Peyer's patch (tissue), 4 donors: ENCODE results near the gene KAT7. TPM values are rescaled to one million over a fixed set of nuclear protein-coding genes. Genes with fewer than 3 reads are reported as not detected.

Experiments used
- DNase-seq, 3 donors: peaks; one replicate each; pipeline ENCODE4 v3.0.0-alpha.2; 2017 to 2019
- H3K27ac ChIP-seq, 4 donors: fragments of 200-600 bp; sonication (generic); one replicate each; pipeline ENCODE4 v1.5.1; 2016 to 2019
- H3K27me3 ChIP-seq, 2 donors: fragments of 200-600 bp; sonication (generic); one replicate each; pipeline ENCODE4 v1.5.1; 2019
- H3K36me3 ChIP-seq, 3 donors: fragments of 200-600 bp; sonication (generic); one replicate each; pipeline ENCODE4 v1.5.1; 2016 to 2019
- H3K4me1 ChIP-seq, 4 donors: fragments of 200-600 bp; sonication (generic); one replicate each; pipeline ENCODE4 v1.5.1; 2016 to 2019
- H3K4me3 ChIP-seq, 4 donors: fragments of 200-600 bp; sonication (generic); 1 replicate in 3 of 4; 2 replicates in 1 of 4; pipeline ENCODE4 v1.5.1; 2016 to 2019; ENCODE audit warnings: mild to moderate bottlenecking in 1 of 4
- H3K9me3 ChIP-seq, 4 donors: fragments of 200-600 bp; sonication (generic); one replicate each; pipeline ENCODE4 v1.5.1; 2016 to 2019; ENCODE audit warnings: mild to moderate bottlenecking in 1 of 4
- CTCF ChIP-seq, 6 experiments: fragments of 450-650 bp in 4 of 6; fragments of 200-600 bp in 2 of 6; sonication (generic) in 1 of 6; IDR thresholded peaks; one replicate each; pipeline ENCODE4 v1.5.1; 2017 to 2019; ENCODE audit warnings: antibody characterized with exemption in 6 of 6, mild to moderate bottlenecking in 3 of 6, moderate library complexity in 1 of 6
- POLR2A ChIP-seq, 2 donors: fragments of 450-650 bp; IDR thresholded peaks; one replicate each; pipeline ENCODE4 v1.5.1; 2017; ENCODE audit warnings: antibody characterized with exemption in 2 of 2, mild to moderate bottlenecking in 2 of 2, moderate library complexity in 2 of 2
- total RNA-seq, 4 donors: library from RNA; depleted of rRNA; stranded (reverse); fragments of >200 nt; gene quantifications; one replicate each; pipeline ENCODE4 v1.1.0, GENCODE V29; 2016

Gene KAT7
- total RNA-seq, 4 donors from 2014 or later: 44.3 to 50.9 (median 45.3) TPM

GRCh38 chr17:49850218-49850610, 61.7 kb downstream of the KAT7 start:
- DNase-seq: no peak
- Histone ChIP-seq H3K9me3 (no peaks in the 10 kb centered on the region), H3K4me1 (peaks cover 0 to 25% (median 5%) of the 10 kb centered on the region in 4 donors), H3K36me3 (no peaks in the 10 kb centered on the region), H3K4me3 (no peak overlapping the region), H3K27me3 (no peaks in the 10 kb centered on the region), H3K27ac (no peak overlapping the region)
- TF ChIP-seq CTCF (IDR thresholded peaks at IDR 0.05) (no peak), POLR2A (IDR thresholded peaks at IDR 0.05) (no peak)

- Histone ChIP-seq H3K9me3 (no peaks in the 10 kb centered on the region), H3K27me3 (no peaks in the 10 kb centered on the region), H3K27ac (peak overlapping the region in 2 of 4 donors; percentile 19 to 63), H3K4me1 (peaks cover 0 to 19% (median 5%) of the 10 kb centered on the region in 4 donors), H3K4me3 (peak overlapping the region; percentile 48 to 79 (median 64)), H3K36me3 (no peaks in the 10 kb centered on the region)
- TF ChIP-seq CTCF (IDR thresholded peaks at IDR 0.05): no peak
- TF ChIP-seq POLR2A (IDR thresholded peaks at IDR 0.05): no peak
- DNase-seq: no peak
Measured at GRCh38 chr17:49850772-49851386, 62.4 kb downstream of the KAT7 start.

GRCh38 chr17:49851387-49852291, 63.2 kb downstream of the KAT7 start:
- no peaks in the 10 kb centered on the region for H3K36me3 ChIP-seq
- peaks cover 0 to 14% (median 5%) of the 10 kb centered on the region in 4 donors for H3K4me1 ChIP-seq
- H3K9me3 ChIP-seq: no peaks in the 10 kb centered on the region
- TF ChIP-seq CTCF (IDR thresholded peaks at IDR 0.05) (peak; percentile 33 to 69 (median 46)), POLR2A (IDR thresholded peaks at IDR 0.05) (no peak)
- no peaks in the 10 kb centered on the region for H3K27me3 ChIP-seq
- peak overlapping the region in 2 of 4 donors; percentile 19 to 63 for H3K27ac ChIP-seq
- DNase-seq: peak; percentile 60 to 77 (median 65)
- H3K4me3 ChIP-seq: peak overlapping the region; percentile 48 to 79 (median 64)

GRCh38 chr17:49853470-49854015, 65.1 kb downstream of the KAT7 start:
- H3K27me3 ChIP-seq: no peaks in the 10 kb centered on the region
- H3K27ac ChIP-seq: no peak overlapping the region
- no peaks in the 10 kb centered on the region for H3K36me3 ChIP-seq
- H3K4me3 ChIP-seq: no peak overlapping the region
- DNase-seq: no peak
- H3K9me3 ChIP-seq: no peaks in the 10 kb centered on the region
- TF ChIP-seq CTCF (IDR thresholded peaks at IDR 0.05) (no peak), POLR2A (IDR thresholded peaks at IDR 0.05) (no peak)
- H3K4me1 ChIP-seq: peaks cover 0 to 14% (median 5%) of the 10 kb centered on the region in 4 donors

- Histone ChIP-seq H3K27ac (no peak overlapping the region), H3K27me3 (no peaks in the 10 kb centered on the region), H3K4me1 (peaks cover 0 to 14% (median 5%) of the 10 kb centered on the region in 4 donors), H3K9me3 (no peaks in the 10 kb centered on the region), H3K4me3 (no peak overlapping the region), H3K36me3 (no peaks in the 10 kb centered on the region)
- TF ChIP-seq CTCF (IDR thresholded peaks at IDR 0.05) (no peak), POLR2A (IDR thresholded peaks at IDR 0.05) (no peak)
- DNase-seq: no peak
Measured at GRCh38 chr17:49854126-49854525, 65.6 kb downstream of the KAT7 start.
